Activated T-helper 1 cell treated with Interleukin-2 at 50 U/mL for 16 hours (primary cell): ENCODE data around the gene BCAR3.

Experiments
- DNase-seq: peaks from one replicate; pipeline ENCODE4 v3.0.0-alpha.2; 2020; ENCODE audit warnings: low read depth

Gene BCAR3

GRCh38 chr1:93615582-93616150 is 66.0 kb downstream of the BCAR3 start:
- no peak for DNase-seq

- no peak for DNase-seq
Observed at GRCh38 chr1:93614986-93615581, 66.6 kb downstream of the BCAR3 start.

DNA sequence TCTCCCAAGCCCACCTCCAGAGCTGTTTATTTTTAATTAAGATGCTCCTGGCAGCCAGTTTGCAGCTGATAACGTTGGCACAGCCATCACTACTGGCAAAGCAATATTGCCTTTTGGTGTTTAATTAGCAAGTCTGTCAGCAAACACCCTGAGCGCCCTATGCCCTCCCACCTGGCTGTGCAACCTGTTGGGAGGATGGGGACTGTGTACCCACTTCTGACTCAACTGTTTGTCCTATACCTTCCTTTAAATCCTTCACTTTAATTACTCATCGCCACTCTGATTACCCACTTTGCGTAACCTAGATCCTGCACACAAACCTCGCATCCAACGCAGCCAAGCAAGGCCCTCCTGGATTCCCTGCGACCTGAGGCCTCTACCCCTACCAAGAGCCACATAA is 67.1 kb downstream of the BCAR3 start:
- DNase-seq, result no peak

GRCh38 chr1:93613898-93614297 is 67.7 kb downstream of the BCAR3 start:
- no peak for DNase-seq

- no peak for DNase-seq
Observed at GRCh38 chr1:93612510-93612909, 69.1 kb downstream of the BCAR3 start.

DNA sequence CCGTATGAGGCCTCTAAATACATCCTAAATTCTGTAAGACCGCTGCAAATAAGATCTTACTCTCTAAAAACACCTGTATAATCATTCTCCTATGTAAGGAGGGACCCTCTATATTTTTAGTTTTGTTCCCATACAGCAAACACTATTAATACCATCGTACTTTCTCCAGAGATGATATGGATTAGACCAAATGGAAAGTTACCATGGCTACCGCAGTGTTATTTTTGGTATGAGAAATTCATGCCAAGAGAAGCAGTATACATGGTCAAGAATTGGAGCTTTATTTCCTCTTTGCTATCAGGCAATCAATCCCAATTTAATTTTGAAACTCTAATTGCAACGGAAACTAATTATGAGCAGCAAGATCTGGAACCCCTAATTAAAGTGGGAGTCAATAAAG is 70.0 kb downstream of the BCAR3 start:
- no peak for DNase-seq

DNA sequence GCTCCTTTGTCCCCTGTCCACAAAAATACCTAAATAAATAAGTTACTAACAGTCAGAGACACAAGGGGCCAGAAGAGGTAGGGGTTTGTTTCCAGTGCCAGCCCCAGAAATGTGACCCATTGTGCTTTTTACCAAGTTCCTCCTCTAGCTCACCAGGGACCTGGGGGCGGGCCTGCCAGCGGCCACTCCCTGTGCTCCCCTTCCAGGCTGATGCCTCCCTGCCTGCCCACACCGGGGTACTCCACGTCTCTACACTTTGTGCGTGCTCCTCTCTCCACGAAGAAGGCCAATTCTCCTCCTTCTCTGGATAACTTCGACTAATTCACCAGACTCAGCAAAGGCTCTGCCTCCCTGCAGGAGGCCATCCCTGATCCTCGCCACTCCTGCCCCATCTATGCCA is 72.1 kb downstream of the BCAR3 start:
- no peak for DNase-seq

DNA sequence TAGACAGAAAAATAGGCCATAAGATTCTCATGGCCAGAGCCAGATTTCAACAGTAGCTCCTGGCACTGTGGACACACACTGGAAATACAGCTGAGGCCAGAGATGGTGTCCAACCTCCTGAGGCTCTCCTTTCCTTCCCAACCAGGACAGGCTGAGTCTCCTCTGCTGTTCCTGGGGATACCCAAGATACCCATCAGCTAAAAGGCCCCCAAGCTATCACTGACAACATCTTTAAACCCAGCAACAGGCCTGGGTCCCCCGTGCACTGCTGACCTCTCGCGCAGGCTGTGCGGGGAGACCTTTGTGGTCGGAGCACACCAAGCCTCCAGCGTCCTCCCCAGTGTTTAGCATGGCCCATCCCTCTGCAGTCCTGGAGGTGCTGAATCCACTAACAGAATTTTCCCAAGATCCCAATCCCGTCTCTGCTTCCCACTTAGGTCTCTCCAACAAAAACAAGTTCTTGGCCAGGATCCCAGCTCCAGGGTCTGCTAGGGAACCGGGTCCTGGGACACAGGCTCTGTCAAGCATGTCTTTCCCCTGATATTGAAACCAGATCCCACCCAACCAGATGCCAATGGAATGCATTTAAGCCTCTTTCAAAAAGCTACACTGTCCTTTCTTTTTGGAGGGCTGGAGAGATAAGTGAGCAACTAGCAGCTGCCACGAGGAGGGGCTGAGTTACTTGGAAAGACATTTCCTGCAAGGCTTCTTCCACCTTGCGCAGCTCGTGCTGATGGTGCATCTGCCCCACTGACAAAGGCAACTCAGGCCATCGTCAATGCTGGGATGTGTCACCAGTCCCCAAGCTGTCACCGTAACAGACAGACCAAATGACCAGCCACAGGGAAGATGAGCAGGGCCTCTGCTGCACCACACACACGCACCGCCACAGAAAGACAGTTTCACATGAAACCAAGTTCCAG is 73.2 kb downstream of the BCAR3 start:
- no peak for DNase-seq

- no peak for DNase-seq
Observed at GRCh38 chr1:93607814-93608186, 73.8 kb downstream of the BCAR3 start.

- DNase-seq, result no peak
Observed at GRCh38 chr1:93605812-93606512, 75.7 kb downstream of the BCAR3 start.

GRCh38 chr1:93605026-93605568 is 76.5 kb downstream of the BCAR3 start:
- no peak for DNase-seq

- DNase-seq, result no peak
Observed at GRCh38 chr1:93604411-93604810, 77.2 kb downstream of the BCAR3 start.

DNA sequence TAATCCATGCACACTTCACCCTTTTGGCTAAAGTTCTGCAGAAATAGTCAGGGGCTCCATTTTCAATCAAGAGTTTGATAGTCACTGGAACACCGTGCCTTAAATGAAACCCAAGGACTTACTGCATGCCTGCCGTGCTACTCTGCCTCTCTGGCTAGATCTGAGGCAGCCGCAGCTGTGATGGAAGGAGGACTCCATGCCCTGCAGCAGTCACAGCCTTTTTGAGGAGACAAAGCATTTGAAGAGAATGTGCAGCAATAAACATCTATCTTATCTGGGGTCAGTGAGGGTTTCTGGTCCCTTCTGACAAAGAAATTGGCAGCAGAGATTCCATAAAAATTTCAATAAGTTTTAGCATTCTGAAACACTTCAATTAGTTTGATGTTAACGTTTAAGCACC is 78.0 kb downstream of the BCAR3 start:
- no peak for DNase-seq

- no peak for DNase-seq
Observed at GRCh38 chr1:93603106-93603505, 78.5 kb downstream of the BCAR3 start.

DNA sequence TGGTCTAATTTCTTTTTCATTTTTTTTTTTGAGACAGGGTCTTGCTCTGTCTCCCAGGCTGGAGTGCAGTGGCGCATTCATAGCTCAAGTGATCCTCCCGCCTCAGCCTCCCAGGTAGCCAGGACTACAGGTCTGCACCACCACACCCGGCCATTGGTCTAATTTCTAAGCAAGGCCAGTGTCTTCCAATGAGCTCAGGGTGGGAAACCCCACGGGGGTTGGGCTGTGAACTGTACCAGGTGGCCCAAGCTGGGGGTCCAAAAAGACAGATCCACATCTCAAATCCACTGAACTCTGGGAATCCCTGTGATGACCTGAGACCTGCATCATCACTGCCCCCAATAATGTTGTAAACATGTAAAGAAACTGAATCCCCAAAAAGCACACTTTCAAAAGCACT is 79.5 kb downstream of the BCAR3 start:
- no peak for DNase-seq

- DNase-seq, result no peak
Observed at GRCh38 chr1:93601686-93602085, 80.0 kb downstream of the BCAR3 start.

DNA sequence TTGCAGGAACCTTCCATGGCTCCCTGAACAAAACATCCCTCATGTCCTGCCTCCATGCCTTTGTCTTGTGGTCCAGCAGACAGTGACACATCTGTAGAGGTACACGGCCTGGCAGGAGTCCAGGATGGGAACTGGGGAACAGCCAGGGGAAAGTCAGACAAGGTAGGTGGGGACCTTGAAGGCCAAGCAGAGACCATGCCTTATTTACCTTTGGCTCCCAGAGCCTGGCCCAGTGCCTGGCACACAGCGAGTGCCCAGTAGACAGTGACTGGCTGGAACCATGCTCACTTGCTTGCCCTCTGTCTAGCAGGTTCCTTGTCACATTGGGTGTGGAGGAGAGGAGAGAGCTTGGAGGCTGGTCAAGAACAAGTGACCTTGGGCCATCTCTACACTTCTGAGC is 81.0 kb downstream of the BCAR3 start:
- no peak for DNase-seq

GRCh38 chr1:93599479-93599878 is 82.2 kb downstream of the BCAR3 start:
- no peak for DNase-seq

DNA sequence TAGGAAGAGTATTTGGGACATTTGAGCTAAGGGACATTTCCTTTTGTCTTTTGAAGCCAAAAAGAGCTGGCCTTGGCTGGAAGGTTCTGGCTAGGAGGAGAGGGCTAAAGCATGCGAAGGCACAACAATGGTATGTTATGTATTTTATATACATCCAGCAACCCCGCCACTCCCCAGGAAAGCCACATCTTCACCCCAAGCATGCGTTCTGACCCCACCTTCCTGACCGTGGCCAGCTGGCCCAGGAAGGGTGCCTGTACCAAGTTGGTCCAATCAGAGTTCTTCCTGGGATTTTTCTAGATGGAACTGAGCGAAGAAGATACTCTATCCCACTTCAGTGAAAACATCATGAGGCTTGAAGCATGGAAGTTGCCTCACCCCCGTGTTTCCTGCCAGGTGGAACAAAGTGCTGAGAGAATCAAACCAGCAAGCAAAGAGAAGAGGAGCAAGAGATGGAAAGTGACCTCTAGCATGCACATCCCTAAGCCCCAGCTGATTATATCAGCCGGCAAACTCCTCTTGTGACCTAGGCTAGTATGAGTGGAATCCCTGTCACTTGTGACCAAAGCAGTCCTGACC is 82.7 kb downstream of the BCAR3 start:
- DNase-seq, result no peak

GRCh38 chr1:93598396-93598795 is 83.2 kb downstream of the BCAR3 start:
- no peak for DNase-seq

- DNase-seq, result no peak
Observed at GRCh38 chr1:93597709-93598108, 83.9 kb downstream of the BCAR3 start.
